SK-N-MC (cell line): ENCODE results near the gene SLC1A7.

Source experiments
- EZH2 ChIP-seq: fragments of 200-600 bp; sonication (generic); IDR thresholded peaks from one replicate; pipeline ENCODE4 v1.6.1; 2017; ENCODE audit warnings: antibody characterized with exemption
- FOXP2 ChIP-seq: optimal IDR thresholded peaks from 2 replicates; pipeline ENCODE3; 2011; ENCODE audit warnings: mild to moderate bottlenecking, moderate library complexity; ENCODE audit not compliant: insufficient read depth; ENCODE audit errors: extremely low read length, control extremely low read depth
- POLR2AphosphoS5 ChIP-seq: IDR thresholded peaks from 2 replicates; pipeline ENCODE4 v1.6.1; 2012; ENCODE audit warnings: mild to moderate bottlenecking, low read depth, low read length, borderline replicate concordance

DNA sequence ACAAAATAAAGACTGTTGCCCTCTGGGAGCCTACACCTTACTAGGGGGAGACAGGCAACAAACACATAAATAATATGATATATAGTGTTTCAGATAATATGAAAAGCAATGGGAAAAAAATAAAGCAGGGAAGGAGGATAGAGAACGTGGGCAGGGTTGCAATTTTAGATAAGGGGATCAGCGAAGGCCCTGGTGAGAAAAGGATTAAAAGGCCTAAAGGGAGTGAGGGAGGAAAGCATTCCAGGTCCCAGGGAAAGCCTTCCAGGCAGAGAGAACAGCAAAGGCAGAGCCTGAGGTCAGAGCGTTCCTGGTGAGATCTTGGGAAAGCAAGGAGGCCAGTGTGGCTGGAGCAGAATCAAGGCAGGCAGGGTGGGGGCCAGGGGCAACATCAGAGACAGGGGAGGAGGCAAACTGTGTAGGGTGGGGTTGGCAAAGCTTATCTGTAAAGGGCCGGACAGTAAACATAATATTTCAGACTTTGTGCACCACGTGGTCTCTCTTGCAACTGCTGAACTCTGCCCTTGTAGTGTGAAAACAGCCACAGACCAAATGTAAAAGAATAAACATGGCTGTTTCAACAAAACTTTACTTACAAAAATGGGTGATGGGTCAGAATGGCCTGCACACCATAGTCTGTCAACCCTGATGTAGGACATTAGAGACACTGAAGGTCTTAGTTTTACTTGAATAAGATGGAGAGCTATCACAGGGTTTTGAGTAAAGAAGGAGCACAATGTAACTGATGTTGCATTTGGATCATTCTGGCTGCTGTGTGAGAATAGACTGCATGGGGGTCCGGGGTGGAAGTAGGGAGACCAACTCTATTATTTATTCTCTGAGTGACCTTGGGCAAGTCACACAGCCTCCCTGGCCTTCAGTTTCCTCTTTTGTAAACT lies 40.9 kb upstream of the SLC1A7 start:
- TF ChIP-seq EZH2, result no peak
- TF ChIP-seq POLR2AphosphoS5, result no peak
- no peak for TF ChIP-seq FOXP2
